GM19452 (cell line): Measurements from ENCODE around the gene ZNF358.

Experiments
- ATAC-seq: cut with Tn5 transposase; IDR thresholded peaks from one replicate; pipeline ENCODE4 v1.9.1; 2021; ENCODE audit not compliant: unreplicated experiment

ZNF358 gene

GRCh38 chr19:7519361-7520130 lies 3.6 kb downstream of the ZNF358 start:
- no peak for ATAC-seq

- no peak for ATAC-seq
Measured at GRCh38 chr19:7520131-7521051, 4.5 kb downstream of the ZNF358 start.

- no peak for ATAC-seq
Measured at GRCh38 chr19:7521551-7522071, 5.7 kb downstream of the ZNF358 start.

- peak; percentile 77 for ATAC-seq
Measured at GRCh38 chr19:7522072-7522922, 6.4 kb downstream of the ZNF358 start, which contains the start of gene MCOLN1. MCOLN1 (plus strand) TSS chr19:7522624; CDS start chr19:7522751, 127 bp downstream.

GRCh38 chr19:7522923-7523667 lies 7.2 kb downstream of the ZNF358 start:
- no peak for ATAC-seq

GRCh38 chr19:7524523-7524922 lies 8.6 kb downstream of the ZNF358 start:
- ATAC-seq, result no peak

- ATAC-seq, result no peak
Measured at GRCh38 chr19:7524992-7525739, 9.3 kb downstream of the ZNF358 start.

GRCh38 chr19:7526059-7526929 lies 10.4 kb downstream of the ZNF358 start:
- ATAC-seq, result no peak

GRCh38 chr19:7527516-7528191 lies 11.8 kb downstream of the ZNF358 start:
- ATAC-seq, result no peak

- no peak for ATAC-seq
Measured at GRCh38 chr19:7528192-7528519, 12.3 kb downstream of the ZNF358 start.

GRCh38 chr19:7528522-7529245 lies 12.8 kb downstream of the ZNF358 start:
- ATAC-seq, result no peak

GRCh38 chr19:7529246-7529600 lies 13.3 kb downstream of the ZNF358 start:
- ATAC-seq, result no peak

GRCh38 chr19:7529610-7530490 lies 13.9 kb downstream of the ZNF358 start:
- no peak for ATAC-seq

GRCh38 chr19:7533281-7533885 lies 17.5 kb downstream of the ZNF358 start:
- no peak for ATAC-seq

- peak; percentile 47 for ATAC-seq
Measured at GRCh38 chr19:7533925-7534480, 18.1 kb downstream of the ZNF358 start.
